Effector CD8-positive, alpha-beta T cell (primary cell): ENCODE data around the gene RGCC.

Experiments used
- DNase-seq: peaks from one replicate; lab custom pipeline; 2025; lab: John Stamatoyannopoulos, UW

Gene RGCC

GRCh38 chr13:41515491-41516139, 58.3 kb downstream of the RGCC start:
- DNase-seq = no peak

GRCh38 chr13:41516166-41516565, 58.8 kb downstream of the RGCC start:
- DNase-seq = no peak

- DNase-seq = no peak
Measured at GRCh38 chr13:41516760-41517159, 59.4 kb downstream of the RGCC start.

GRCh38 chr13:41520016-41520659, 62.8 kb downstream of the RGCC start:
- DNase-seq = no peak
